Measurements from ENCODE around the gene RIMS3.

- TF ChIP-seq CTCF (IDR thresholded peaks at IDR 0.05) (no peak), E2F1 (CRISPR knock-in tag; IDR thresholded peaks at IDR 0.05) (no peak), TCF7 (CRISPR knock-in tag; IDR thresholded peaks at IDR 0.05; ENCODE audit: low read depth) (no peak), ATF3 (CRISPR knock-in tag; conservative IDR thresholded peaks at IDR 0.05) (no peak), ZNF512 (CRISPR knock-in tag; IDR thresholded peaks at IDR 0.05; ENCODE audit: borderline replicate concordance) (no peak), MAX (CRISPR knock-in tag; IDR thresholded peaks at IDR 0.05) (no peak)
These were observed 47.5 kb upstream of the RIMS3 start for GRCh38 chr1:40712997-40713396.

Data from WTC11 (cell line).